ENCODE measurements around the gene TRAPPC12. TPM values are rescaled to one million over a fixed set of nuclear protein-coding genes. Genes with fewer than 3 reads are reported as not detected.
"Not testable (repeated sequence)": the region's sequence is repeated elsewhere in the genome, so short reads cannot be mapped to it uniquely, and the experiment has no call there.

Gene TRAPPC12
- total RNA-seq, 1 donor from 2014 or later = 98.7 TPM

GRCh38 chr2:3489764-3490115 lies 110.2 kb downstream of the TRAPPC12 start:
- H3K4me1 Mint-ChIP-seq (ENCODE audit: unreplicated experiment) = peaks cover 10% of the 10 kb centered on the region
- no peak overlapping the region for H3K4me3 Mint-ChIP-seq
- TF ChIP-seq, protein P1, sequence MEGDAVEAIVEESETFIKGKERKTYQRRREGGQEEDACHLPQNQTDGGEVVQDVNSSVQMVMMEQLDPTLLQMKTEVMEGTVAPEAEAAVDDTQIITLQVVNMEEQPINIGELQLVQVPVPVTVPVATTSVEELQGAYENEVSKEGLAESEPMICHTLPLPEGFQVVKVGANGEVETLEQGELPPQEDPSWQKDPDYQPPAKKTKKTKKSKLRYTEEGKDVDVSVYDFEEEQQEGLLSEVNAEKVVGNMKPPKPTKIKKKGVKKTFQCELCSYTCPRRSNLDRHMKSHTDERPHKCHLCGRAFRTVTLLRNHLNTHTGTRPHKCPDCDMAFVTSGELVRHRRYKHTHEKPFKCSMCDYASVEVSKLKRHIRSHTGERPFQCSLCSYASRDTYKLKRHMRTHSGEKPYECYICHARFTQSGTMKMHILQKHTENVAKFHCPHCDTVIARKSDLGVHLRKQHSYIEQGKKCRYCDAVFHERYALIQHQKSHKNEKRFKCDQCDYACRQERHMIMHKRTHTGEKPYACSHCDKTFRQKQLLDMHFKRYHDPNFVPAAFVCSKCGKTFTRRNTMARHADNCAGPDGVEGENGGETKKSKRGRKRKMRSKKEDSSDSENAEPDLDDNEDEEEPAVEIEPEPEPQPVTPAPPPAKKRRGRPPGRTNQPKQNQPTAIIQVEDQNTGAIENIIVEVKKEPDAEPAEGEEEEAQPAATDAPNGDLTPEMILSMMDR (conservative IDR thresholded peaks at IDR 0.05) = no peak
- DNase-seq (ENCODE audit: extremely low spot score, unreplicated experiment) = peak; percentile 58
- H3K27me3 Mint-ChIP-seq = no peaks in the 10 kb centered on the region
- peaks cover 6% of the 10 kb centered on the region for H3K36me3 Mint-ChIP-seq
- H3K27ac Mint-ChIP-seq = no peak overlapping the region
- H3K9me3 Mint-ChIP-seq = no peaks in the 10 kb centered on the region

DNA sequence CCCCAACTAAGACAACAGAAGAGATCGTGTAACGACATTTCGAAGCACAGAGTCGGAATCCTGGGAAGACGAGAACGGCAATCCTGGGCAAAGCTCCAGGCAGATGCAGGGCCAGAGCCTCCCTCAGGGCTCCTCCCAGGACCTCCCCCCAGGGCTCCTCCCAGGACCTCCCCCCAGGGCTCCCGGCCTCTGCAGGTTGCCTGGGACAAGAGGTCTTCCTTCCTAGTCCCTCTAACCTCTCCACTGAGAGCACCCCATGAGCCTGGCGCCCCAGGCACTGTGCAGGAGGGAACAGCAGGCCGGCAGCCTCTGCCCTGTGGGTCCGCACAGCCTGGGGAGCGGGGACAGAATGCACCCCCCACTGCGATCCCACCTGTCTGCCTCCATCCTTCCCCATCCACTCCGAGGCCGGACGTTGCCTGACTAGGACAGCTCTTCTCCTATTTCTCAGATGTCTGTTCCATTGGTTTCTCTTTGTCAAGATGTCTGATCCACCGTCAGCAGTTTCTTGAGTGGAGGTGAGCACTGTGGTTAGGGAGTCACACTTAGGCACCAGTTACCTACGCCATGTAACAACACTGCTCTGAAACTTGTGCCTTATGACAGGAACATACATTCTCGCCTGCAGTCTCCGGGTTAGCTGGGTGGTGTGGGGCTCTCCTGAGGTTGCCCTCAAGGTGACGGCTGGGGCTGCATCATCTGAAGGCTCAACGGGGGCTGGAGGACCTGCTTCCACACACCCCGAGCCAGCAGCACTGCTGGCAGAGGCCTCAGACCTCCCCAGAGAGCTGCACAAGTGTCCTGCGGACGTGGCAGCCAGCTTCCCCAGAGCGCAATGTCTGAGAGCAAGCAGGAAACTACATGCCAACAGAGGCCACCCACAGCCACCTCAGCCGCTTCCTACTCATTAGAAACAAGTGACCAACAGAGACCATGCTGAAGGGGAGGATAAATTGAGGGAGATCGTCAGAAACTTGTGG lies 111.0 kb downstream of the TRAPPC12 start:
- Mint-ChIP-seq H3K36me3 (peaks cover 4% of the 10 kb centered on the region), H3K4me1 (ENCODE audit: unreplicated experiment) (peaks cover 10% of the 10 kb centered on the region), H3K27ac (no peak overlapping the region), H3K9me3 (no peaks in the 10 kb centered on the region), H3K4me3 (no peak overlapping the region), H3K27me3 (no peaks in the 10 kb centered on the region)
- TF ChIP-seq, protein P1 (conservative IDR thresholded peaks at IDR 0.05) = no peak
- DNase-seq (ENCODE audit: extremely low spot score, unreplicated experiment) = peak; percentile 58

- DNase-seq (ENCODE audit: extremely low spot score, unreplicated experiment) = no peak
- TF ChIP-seq, protein P1 (conservative IDR thresholded peaks at IDR 0.05) = no peak
- Mint-ChIP-seq H3K27ac (no peak overlapping the region), H3K27me3 (no peaks in the 10 kb centered on the region), H3K4me3 (no peak overlapping the region), H3K9me3 (no peaks in the 10 kb centered on the region), H3K4me1 (ENCODE audit: unreplicated experiment) (peaks cover 10% of the 10 kb centered on the region), H3K36me3 (peaks cover 5% of the 10 kb centered on the region)
Measured at GRCh38 chr2:3491306-3491705, 111.8 kb downstream of the TRAPPC12 start.

DNA sequence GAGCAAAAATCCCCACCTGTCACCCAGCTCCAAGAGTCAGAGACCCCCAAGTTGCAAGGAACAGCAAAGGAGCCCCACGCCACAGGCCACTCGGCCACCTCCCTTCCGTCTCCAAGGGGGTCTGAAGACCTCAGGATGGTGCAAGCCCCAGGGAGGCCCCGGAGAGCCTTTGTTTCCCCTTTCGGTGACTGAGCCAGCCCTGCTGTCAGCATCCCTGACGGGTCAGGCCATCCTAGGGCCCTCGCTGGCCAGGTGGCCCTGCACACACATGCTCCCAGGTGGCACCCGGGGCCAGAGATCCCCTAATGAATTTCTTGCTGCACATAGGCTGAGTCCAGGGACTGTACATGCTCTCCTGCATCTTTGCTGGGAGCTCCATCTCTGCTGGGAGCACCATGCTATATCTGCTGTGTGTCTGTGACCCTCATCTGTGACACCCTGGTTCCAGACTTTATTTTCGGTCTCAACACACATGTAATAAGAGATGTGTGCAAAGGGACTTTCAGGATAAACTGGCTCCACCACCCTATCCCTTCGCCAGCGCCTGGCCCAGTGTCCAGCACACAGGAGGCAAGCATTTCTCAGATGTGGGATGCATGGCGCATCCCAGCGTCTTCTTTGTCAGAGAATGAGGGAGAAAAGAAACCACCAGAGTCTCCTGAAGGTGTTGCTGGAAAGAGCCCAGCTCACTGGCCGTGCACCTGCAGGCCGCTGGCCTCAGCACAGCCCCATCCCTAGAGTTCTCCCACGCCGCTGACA lies 112.4 kb downstream of the TRAPPC12 start:
- Mint-ChIP-seq H3K27me3 (no peaks in the 10 kb centered on the region), H3K4me1 (ENCODE audit: unreplicated experiment) (peaks cover 10% of the 10 kb centered on the region), H3K36me3 (peaks cover 7% of the 10 kb centered on the region), H3K9me3 (no peaks in the 10 kb centered on the region), H3K27ac (no peak overlapping the region), H3K4me3 (no peak overlapping the region)
- TF ChIP-seq, protein P1 (conservative IDR thresholded peaks at IDR 0.05) = no peak
- no peak for DNase-seq (ENCODE audit: extremely low spot score, unreplicated experiment)

GRCh38 chr2:3492475-3492787 lies 112.9 kb downstream of the TRAPPC12 start:
- H3K4me3 Mint-ChIP-seq = not testable (repeated sequence)
- H3K36me3 Mint-ChIP-seq = peaks cover 11% of the 10 kb centered on the region

More at GRCh38 chr2:3492475-3492787, 112.9 kb downstream of the TRAPPC12 start:
- H3K9me3 Mint-ChIP-seq; DNase-seq (ENCODE audit: extremely low spot score, unreplicated experiment); H3K27me3 Mint-ChIP-seq; H3K27ac Mint-ChIP-seq: not testable (repeated sequence)
- peaks cover 10% of the 10 kb centered on the region for H3K4me1 Mint-ChIP-seq (ENCODE audit: unreplicated experiment)

Measured in type B pancreatic cell (in vitro differentiated cells).